HCT116 (cell line): ENCODE results near the gene SLC16A3.

ENCODE experiments used
- CTCF ChIP-seq, 3 experiments: fragments of 200-600 bp in 1 of 3; sonication (generic) in 1 of 3; IDR thresholded peaks in 2 of 3; conservative IDR thresholded peaks in 1 of 3; 2 replicates each; pipeline ENCODE4 v1.5.1; 2012 to 2017; ENCODE audit warnings: low read depth in 2 of 3, low read length in 2 of 3, antibody characterized with exemption in 1 of 3, borderline replicate concordance in 1 of 3, control low read depth in 1 of 3, mild to moderate bottlenecking in 1 of 3, mixed read lengths in 1 of 3, mixed run types in 1 of 3, moderate library complexity in 1 of 3; ENCODE audit not compliant: insufficient read depth in 1 of 3
- EZH2 ChIP-seq: fragments of 200-600 bp; sonication (generic); IDR thresholded peaks from 2 replicates; pipeline ENCODE4 v1.6.1; 2017; ENCODE audit warnings: antibody characterized with exemption, mixed run types
- EZH2phosphoT487 ChIP-seq: fragments of 200-600 bp; IDR thresholded peaks from 2 replicates; pipeline ENCODE4 v1.6.1; 2018; ENCODE audit warnings: antibody characterized with exemption, borderline replicate concordance
- POLR2A ChIP-seq: IDR thresholded peaks from 2 replicates; pipeline ENCODE4 v1.7.0; 2011; ENCODE audit warnings: borderline replicate concordance; ENCODE audit not compliant: insufficient read depth, insufficient read length; ENCODE audit errors: extremely low read depth
- POLR2AphosphoS5 ChIP-seq: IDR thresholded peaks from 2 replicates; pipeline ENCODE4 v1.6.1; 2011; ENCODE audit warnings: mild to moderate bottlenecking, low read depth, low read length, moderate library complexity
- REST ChIP-seq: IDR thresholded peaks from 2 replicates; pipeline ENCODE4 v1.6.1; 2012; ENCODE audit warnings: low read depth
- SP1 ChIP-seq: IDR thresholded peaks from 2 replicates; pipeline ENCODE4 v1.6.1; 2012; ENCODE audit warnings: low read depth

- TF ChIP-seq EZH2phosphoT487: no peak
- TF ChIP-seq POLR2AphosphoS5: peak; percentile 86
- no peak for TF ChIP-seq SP1
- no peak for TF ChIP-seq REST
- TF ChIP-seq CTCF (IDR thresholded peaks at IDR 0.05 in 2 of 3, conservative IDR thresholded peaks at IDR 0.05 in 1 of 3; ENCODE audit: borderline replicate concordance in 1 of 3, insufficient read depth in 1 of 3, low read depth in 2 of 3, low read length in 2 of 3): peak in 2 of 3 experiments; percentile 38 to 54; a peak in 4 of 6 replicates
- no peak for TF ChIP-seq POLR2A
- no peak for TF ChIP-seq EZH2
These were observed 1.9 kb downstream of the SLC16A3 start for GRCh38 chr17:82230609-82231311.
